ENCODE results near the gene DHRS7B.

The DHRS7B gene

DNA sequence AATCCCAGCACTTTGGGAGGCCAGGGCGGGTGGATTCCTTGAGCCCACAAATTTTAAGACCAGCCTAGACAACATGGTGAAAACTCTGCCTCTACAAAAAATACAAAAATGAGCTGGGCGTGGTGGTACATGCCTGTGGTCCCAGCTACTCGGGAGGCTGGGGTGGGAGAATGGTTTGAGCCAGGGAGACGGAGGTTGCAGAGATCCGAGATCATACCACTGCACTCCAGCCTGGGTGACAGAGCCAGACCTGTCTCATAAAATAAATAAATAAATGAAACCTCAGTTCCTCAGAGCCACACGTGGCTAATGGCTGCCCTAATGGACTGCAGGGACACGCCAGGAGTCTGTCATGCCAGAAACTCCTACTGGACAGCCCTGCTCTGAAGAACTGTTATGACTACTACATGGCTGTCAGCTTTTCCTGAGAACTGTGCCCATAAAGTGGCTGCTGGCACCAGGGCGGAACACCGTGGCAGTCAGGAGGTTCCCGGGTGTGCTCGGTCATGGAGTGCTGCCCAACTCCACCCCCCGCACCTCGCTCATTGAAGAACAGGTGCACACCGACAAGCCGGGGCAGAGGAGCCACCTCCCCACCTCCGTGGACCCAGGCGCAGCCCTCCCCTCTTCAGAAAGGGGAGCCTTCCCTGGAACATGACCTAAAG is 82.9 kb downstream of the DHRS7B start:
- Histone ChIP-seq H3K4me1 (ENCODE audit: low read depth, poor library complexity, severe bottlenecking) (peaks cover 11% of the 10 kb centered on the region), H3K36me3 (ENCODE audit: insufficient read depth) (no peaks in the 10 kb centered on the region), H2AFZ (ENCODE audit: low read depth) (no peak overlapping the region), H3K4me3 (IDR thresholded peaks at IDR 0.05; ENCODE audit: insufficient read depth, low read depth, low read length) (no peak overlapping the region), H4K20me1 (ENCODE audit: insufficient read depth) (no peaks in the 10 kb centered on the region), H3K79me2 (ENCODE audit: insufficient read depth, low read depth) (peaks cover 89% of the 10 kb centered on the region), H3K27ac (no peak overlapping the region), H3K9ac (no peak overlapping the region), H3K27me3 (ENCODE audit: insufficient read depth, low read depth) (no peaks in the 10 kb centered on the region), H3K4me2 (no peak overlapping the region)
- TF ChIP-seq CTCF (conservative IDR thresholded peaks at IDR 0.05; ENCODE audit: low read depth, low read length), result no peak

GRCh38 chr17:21210411-21211076 is 83.8 kb downstream of the DHRS7B start:
- no peak overlapping the region for H3K4me3 ChIP-seq (IDR thresholded peaks at IDR 0.05; ENCODE audit: insufficient read depth, low read depth, low read length)
- H3K4me1 ChIP-seq (ENCODE audit: low read depth, poor library complexity, severe bottlenecking), result peaks cover 11% of the 10 kb centered on the region
- H3K9ac ChIP-seq, result no peak overlapping the region
- H2AFZ ChIP-seq (ENCODE audit: low read depth), result no peak overlapping the region
- no peak for TF ChIP-seq CTCF (conservative IDR thresholded peaks at IDR 0.05; ENCODE audit: low read depth, low read length)
- H3K79me2 ChIP-seq (ENCODE audit: insufficient read depth, low read depth), result peaks cover 83% of the 10 kb centered on the region
- no peak overlapping the region for H3K4me2 ChIP-seq
- H3K36me3 ChIP-seq (ENCODE audit: insufficient read depth), result no peaks in the 10 kb centered on the region
- no peak overlapping the region for H3K27ac ChIP-seq
- H3K27me3 ChIP-seq (ENCODE audit: insufficient read depth, low read depth), result no peaks in the 10 kb centered on the region
- no peaks in the 10 kb centered on the region for H4K20me1 ChIP-seq (ENCODE audit: insufficient read depth)

GRCh38 chr17:21211825-21212479 is 85.2 kb downstream of the DHRS7B start:
- H4K20me1 ChIP-seq (ENCODE audit: insufficient read depth), result no peaks in the 10 kb centered on the region
- no peak overlapping the region for H2AFZ ChIP-seq (ENCODE audit: low read depth)
- H3K4me3 ChIP-seq (IDR thresholded peaks at IDR 0.05; ENCODE audit: insufficient read depth, low read depth, low read length), result no peak overlapping the region
- peaks cover 11% of the 10 kb centered on the region for H3K4me1 ChIP-seq (ENCODE audit: low read depth, poor library complexity, severe bottlenecking)
- H3K36me3 ChIP-seq (ENCODE audit: insufficient read depth), result no peaks in the 10 kb centered on the region
- H3K27ac ChIP-seq, result no peak overlapping the region
- no peak overlapping the region for H3K9ac ChIP-seq
- no peaks in the 10 kb centered on the region for H3K27me3 ChIP-seq (ENCODE audit: insufficient read depth, low read depth)
- peak overlapping the region; percentile 91; the same call in 1 of the 2 replicates for H3K4me2 ChIP-seq
- no peak for TF ChIP-seq CTCF (conservative IDR thresholded peaks at IDR 0.05; ENCODE audit: low read depth, low read length)
- H3K79me2 ChIP-seq (ENCODE audit: insufficient read depth, low read depth), result peaks cover 79% of the 10 kb centered on the region

GRCh38 chr17:21212826-21213637 is 86.3 kb downstream of the DHRS7B start:
- peak overlapping the region; percentile 74 for H3K27ac ChIP-seq
- no peaks in the 10 kb centered on the region for H4K20me1 ChIP-seq (ENCODE audit: insufficient read depth)
- H3K27me3 ChIP-seq (ENCODE audit: insufficient read depth, low read depth), result no peaks in the 10 kb centered on the region
- peaks cover 11% of the 10 kb centered on the region for H3K4me1 ChIP-seq (ENCODE audit: low read depth, poor library complexity, severe bottlenecking)
- H2AFZ ChIP-seq (ENCODE audit: low read depth), result 0 out of 2 replicates have a peak overlapping the region, but pooled peaks have one; percentile 26
- no peak for TF ChIP-seq CTCF (conservative IDR thresholded peaks at IDR 0.05; ENCODE audit: low read depth, low read length)
- H3K4me3 ChIP-seq (IDR thresholded peaks at IDR 0.05; ENCODE audit: insufficient read depth, low read depth, low read length), result no peak overlapping the region
- peak overlapping the region; percentile 95 for H3K9ac ChIP-seq
- H3K4me2 ChIP-seq, result peak overlapping the region; percentile 91
- H3K79me2 ChIP-seq (ENCODE audit: insufficient read depth, low read depth), result peaks cover 70% of the 10 kb centered on the region
- no peaks in the 10 kb centered on the region for H3K36me3 ChIP-seq (ENCODE audit: insufficient read depth)
